ENCODE data around the gene EXOC3.
A peak's percentile ranks its signal among the peaks of the same experiment; 100 is the strongest.
"Not testable (repeated sequence)": the region's sequence is repeated elsewhere in the genome, so short reads cannot be mapped to it uniquely, and the experiment has no call there.

EXOC3 gene

DNA sequence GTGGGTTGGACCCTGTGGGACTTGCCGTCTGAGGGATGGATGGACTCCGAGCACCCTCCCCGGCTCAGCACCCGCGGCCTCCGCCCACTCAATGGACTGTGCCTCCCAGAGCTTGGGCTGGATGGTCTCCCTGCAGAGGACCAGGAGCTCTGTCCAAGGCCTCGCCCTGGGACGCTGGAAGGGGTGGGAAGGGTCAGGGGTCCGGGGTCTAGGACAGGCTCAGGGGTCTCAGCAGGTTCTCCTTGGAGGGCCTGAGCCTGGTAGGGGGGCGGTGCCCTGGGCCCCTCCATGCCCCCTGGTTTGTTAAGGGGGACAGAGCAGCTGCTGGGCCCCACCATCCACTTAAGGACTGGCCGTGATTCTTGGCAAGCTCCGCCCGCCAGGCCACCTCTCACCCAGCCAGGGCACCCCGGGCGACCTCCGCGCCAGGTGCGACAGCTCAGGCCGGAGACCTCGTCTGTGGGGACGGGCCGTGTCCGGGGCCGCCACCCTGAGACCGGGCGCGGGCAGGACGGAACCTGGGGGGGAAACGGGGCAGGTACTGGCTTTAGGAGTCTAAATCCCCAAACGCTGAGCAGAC is 29.2 kb downstream of the EXOC3 start:
- no peak for DNase-seq (ENCODE audit: low read depth, low spot score)

DNA sequence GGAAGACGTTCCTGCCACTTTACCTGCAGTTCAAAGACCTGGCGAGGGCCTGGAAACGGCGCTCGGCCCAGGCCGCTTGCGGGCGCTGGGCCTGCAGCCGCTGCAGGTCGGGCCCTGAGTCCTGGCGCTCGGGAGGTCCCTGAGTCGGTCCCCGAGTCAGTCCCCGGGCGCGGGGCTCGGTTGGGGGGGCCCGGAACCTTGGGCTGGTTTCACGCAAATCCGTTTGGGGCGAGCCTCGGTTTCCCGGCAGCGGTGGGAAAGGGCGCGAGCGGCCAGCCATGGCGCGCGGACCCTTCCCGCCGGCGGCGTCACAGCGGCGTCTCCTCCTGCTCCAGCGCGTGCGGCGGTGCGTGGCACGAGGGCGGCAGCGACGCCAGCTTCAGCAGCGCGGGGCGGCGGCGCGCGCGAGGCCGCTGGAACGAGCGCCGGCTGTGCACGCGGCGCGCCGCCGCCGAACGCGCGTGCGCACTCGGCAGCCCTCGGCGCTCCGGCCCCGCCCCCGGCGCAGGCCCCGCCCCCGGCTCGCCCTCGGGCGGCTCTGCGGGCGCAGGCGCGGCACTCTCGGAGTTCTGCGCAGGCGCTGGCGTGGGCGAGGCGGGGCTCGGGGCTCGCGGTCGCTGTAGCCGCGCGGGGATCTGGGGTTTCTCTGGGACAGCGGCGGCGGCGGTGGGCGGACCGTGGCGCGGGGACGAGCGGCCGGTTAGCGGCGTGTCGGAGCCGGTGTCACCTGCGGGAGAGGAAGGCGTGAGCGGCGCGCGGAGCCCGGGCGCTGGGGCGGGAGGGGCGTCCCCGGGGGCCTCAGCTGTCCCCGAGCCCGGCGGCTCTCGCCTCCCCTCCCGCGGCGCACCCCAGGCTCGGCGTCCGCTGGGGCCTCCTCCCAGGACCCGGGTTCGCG is 29.9 kb downstream of the EXOC3 start:
- ChIA-PET CTCF (interaction anchor here (1.2 to 3.4 kb wide), 3 partner anchors 26 to 156 kb away, joined by 4 to 17 read pairs (median 10); no protein-coding TSS in a partner anchor), POLR2A (interaction anchor here (0.6 to 1.0 kb wide), 3 partner anchors 59 to 430 kb away, joined by 3 read pairs; no protein-coding TSS in a partner anchor)
- peak overlapping the region; percentile 71 for H3K4me3 ChIP-seq (ENCODE audit: low read depth, low read length)
- no peak for DNase-seq (ENCODE audit: low read depth, low spot score)
- TF ChIP-seq, protein P1, sequence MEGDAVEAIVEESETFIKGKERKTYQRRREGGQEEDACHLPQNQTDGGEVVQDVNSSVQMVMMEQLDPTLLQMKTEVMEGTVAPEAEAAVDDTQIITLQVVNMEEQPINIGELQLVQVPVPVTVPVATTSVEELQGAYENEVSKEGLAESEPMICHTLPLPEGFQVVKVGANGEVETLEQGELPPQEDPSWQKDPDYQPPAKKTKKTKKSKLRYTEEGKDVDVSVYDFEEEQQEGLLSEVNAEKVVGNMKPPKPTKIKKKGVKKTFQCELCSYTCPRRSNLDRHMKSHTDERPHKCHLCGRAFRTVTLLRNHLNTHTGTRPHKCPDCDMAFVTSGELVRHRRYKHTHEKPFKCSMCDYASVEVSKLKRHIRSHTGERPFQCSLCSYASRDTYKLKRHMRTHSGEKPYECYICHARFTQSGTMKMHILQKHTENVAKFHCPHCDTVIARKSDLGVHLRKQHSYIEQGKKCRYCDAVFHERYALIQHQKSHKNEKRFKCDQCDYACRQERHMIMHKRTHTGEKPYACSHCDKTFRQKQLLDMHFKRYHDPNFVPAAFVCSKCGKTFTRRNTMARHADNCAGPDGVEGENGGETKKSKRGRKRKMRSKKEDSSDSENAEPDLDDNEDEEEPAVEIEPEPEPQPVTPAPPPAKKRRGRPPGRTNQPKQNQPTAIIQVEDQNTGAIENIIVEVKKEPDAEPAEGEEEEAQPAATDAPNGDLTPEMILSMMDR (IDR thresholded peaks at IDR 0.05; ENCODE audit: insufficient read depth, low read length, missing control alignments) = no peak

More for the DNA sequence above, 29.2 kb downstream of the EXOC3 start:
- H3K4me3 ChIP-seq (ENCODE audit: low read depth, low read length) = peak overlapping the region; percentile 71
- CTCF ChIA-PET = interaction anchor here (1.3 to 3.4 kb wide), 3 partner anchors 21 to 156 kb away, joined by 4 to 17 read pairs (median 10); no protein-coding TSS in a partner anchor
- POLR2A ChIA-PET = interaction anchor here (0.6 to 1.0 kb wide), 3 partner anchors 22 to 155 kb away, joined by 3 read pairs; no protein-coding TSS in a partner anchor
- TF ChIP-seq, protein P1 (IDR thresholded peaks at IDR 0.05; ENCODE audit: insufficient read depth, low read length, missing control alignments) = no peak

DNA sequence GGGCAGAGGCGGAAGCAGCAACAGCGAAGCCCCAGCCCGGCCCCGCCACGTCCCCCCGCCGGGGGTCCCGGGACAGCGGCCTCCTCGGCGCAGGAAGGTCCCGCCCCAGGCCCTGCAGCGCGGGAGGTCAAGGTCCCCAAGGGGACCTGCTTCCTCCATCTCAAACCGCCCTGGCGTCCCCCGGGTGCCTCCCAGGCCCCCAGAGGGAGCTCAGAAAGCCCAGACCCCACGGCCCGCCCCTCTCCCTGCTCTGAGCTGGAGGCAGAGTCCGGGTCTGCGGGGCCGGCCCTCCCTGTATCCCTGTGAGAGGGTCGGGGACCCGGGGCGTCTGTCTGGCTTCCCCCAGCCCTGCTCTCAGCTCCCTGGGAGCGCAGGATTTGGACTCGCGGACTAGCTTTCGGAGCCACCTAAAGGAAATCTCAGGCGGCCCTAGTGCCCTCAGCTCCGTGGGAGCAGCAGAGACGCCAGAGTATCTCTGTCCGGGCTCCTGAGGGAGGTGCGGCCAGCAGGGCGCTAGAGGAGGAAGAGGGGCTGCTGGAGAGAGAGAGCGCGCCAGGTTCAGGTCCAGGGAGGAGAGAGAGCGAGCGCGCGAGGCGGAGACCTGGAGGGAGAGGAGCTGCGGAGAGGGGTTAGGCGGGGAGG is 30.7 kb downstream of the EXOC3 start:
- CTCF ChIA-PET = interaction anchor here (1.2 to 3.4 kb wide), 2 partner anchors 27 to 157 kb away, joined by 4 to 17 read pairs; no protein-coding TSS in a partner anchor
- H3K4me3 ChIP-seq (ENCODE audit: low read depth, low read length) = peak overlapping the region; percentile 71
- POLR2A ChIA-PET = interaction anchor here (0.6 to 1.0 kb wide), 2 partner anchors 59 to 429 kb away, joined by 3 read pairs; no protein-coding TSS in a partner anchor
- DNase-seq (ENCODE audit: low read depth, low spot score) = no peak
- TF ChIP-seq, protein P1 (IDR thresholded peaks at IDR 0.05; ENCODE audit: insufficient read depth, low read length, missing control alignments) = no peak

DNA sequence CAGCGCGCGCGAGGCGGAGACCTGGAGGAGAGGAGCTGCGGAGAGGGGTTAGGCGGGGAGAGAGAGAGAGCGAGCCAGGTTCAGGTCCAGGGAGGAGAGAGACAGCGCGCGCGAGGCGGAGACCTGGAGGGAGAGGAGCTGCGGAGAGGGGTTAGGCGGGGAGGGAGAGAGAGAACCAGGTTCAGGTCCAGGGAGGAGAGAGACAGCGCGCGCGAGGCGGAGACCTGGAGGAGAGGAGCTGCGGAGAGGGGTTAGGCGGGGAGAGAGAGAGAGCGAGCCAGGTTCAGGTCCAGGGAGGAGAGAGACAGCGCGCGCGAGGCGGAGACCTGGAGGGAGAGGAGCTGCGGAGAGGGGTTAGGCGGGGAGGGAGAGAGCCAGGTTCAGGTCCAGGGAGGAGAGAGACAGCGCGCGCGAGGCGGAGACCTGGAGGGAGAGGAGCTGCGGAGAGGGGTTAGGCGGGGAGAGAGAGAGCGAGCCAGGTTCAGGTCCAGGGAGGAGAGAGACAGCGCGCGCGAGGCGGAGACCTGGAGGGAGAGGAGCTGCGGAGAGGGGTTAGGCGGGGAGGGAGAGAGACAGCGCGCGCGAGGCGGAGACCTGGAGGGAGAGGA is 31.4 kb downstream of the EXOC3 start:
- POLR2A ChIA-PET = interaction anchor here (1.0 kb wide), 1 partner anchor 429 kb away, joined by 3 read pairs; no protein-coding TSS in a partner anchor
- H3K4me3 ChIP-seq (ENCODE audit: low read depth, low read length) = peak overlapping the region; percentile 71
- CTCF ChIA-PET = interaction anchor here (1.2 to 3.4 kb wide), 2 partner anchors 28 to 158 kb away, joined by 4 to 17 read pairs; no protein-coding TSS in a partner anchor
- DNase-seq (ENCODE audit: low read depth, low spot score) = not testable (repeated sequence)

DNA sequence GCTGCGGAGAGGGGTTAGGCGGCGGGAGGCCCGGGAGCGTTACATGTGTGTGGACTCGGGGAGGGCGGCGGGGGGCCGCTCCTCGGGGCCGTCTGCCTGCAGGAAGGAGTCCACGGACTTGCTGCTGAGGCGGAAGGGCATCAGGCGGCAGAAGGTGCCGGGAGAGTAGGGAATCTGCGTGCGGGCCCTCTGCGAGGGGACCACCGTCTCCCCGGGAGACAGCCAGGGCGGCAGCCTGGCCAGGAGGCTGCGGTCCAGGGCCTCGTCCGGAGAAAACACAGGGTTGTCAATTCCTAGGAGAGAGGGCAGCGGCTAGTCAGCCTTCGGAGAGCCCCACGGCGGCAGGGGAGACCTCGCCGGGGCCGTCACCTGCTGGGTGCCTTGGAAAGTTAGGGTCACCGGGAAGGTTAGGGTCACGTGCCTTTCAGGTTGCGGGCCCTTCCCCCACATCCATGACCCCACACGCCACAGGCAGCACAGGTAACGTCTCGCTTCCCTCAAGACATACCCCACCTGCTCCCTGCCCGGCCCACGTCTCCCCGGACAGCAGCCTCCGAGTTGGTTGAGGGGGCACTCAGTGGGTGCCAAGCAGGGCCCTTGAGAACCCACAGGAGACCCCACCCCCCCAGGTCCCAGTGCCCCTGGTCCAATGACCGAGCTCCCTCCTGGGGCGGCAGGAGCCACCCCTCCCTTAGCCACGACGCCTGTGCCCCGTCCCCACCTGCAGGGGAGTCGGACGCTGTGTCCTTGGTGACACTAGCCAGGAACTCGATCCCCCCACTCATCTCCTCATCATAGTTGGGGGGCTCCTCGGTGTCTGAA is 32.1 kb downstream of the EXOC3 start:
- TF ChIP-seq, protein P1 (IDR thresholded peaks at IDR 0.05; ENCODE audit: insufficient read depth, low read length, missing control alignments) = no peak
- no peak for DNase-seq (ENCODE audit: low read depth, low spot score)
- ChIA-PET POLR2A (no interaction called here), CTCF (no interaction called here)
- H3K4me3 ChIP-seq (ENCODE audit: low read depth, low read length) = peak overlapping the region; percentile 46

Measured in AG04449 (cell line).